Measurements from ENCODE around the gene NFAM1.
A peak's percentile ranks its signal among the peaks of the same experiment; 100 is the strongest.

NFAM1 gene

GRCh38 chr22:42346722-42347121, 85.5 kb downstream of the NFAM1 start:
- DNase-seq (ENCODE audit: low read depth) = no peak
- no peak for TF ChIP-seq CTCF (IDR thresholded peaks at IDR 0.05; ENCODE audit: low read depth, low read length, missing control alignments)
- in situ Hi-C loops (cut with HindIII; ENCODE audit: low sequenced_read_pairs) = no loop called here
- H3K4me3 ChIP-seq (ENCODE audit: low read depth, low read length) = no peak overlapping the region

- in situ Hi-C loops (cut with HindIII; ENCODE audit: low sequenced_read_pairs) = no loop called here
- no peak for TF ChIP-seq CTCF (IDR thresholded peaks at IDR 0.05; ENCODE audit: low read depth, low read length, missing control alignments)
- no peak overlapping the region for H3K4me3 ChIP-seq (ENCODE audit: low read depth, low read length)
- no peak for DNase-seq (ENCODE audit: low read depth)
Observed at GRCh38 chr22:42345458-42345857, 86.7 kb downstream of the NFAM1 start.

DNA sequence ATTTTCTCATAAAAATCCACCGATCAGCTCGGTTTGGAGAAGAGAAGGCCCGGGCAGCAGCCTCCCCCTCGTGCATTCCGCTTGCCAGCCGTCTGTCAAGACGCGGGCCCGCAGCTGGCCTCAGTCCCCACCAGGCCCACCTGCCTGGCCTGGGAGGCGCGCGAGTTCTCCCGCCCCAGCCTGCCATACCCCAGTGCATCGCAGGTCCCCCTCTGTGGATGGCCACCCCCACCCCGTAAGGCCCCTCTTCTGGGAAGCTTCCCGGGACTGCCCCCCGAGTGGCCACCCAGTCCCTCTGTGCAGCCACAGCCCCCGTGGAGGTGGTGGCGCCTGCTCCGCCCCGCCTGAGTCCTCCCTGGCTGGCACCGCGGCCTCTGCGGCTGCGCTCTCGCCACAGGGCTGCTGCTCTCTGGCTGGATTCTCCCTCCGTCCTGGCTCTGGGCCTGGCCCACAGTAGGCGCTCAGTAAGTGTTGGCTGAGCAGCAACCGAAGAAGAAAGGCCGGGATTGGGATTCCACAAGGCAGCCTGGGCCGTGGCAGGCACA, 87.8 kb downstream of the NFAM1 start:
- DNase-seq (ENCODE audit: low read depth) = peak; percentile 57
- in situ Hi-C loops (cut with HindIII; ENCODE audit: low sequenced_read_pairs) = no loop called here
- peak overlapping the region; percentile 4 for H3K4me3 ChIP-seq (ENCODE audit: low read depth, low read length)
- TF ChIP-seq CTCF (IDR thresholded peaks at IDR 0.05; ENCODE audit: low read depth, low read length, missing control alignments) = no peak

GRCh38 chr22:42343531-42344081, 88.6 kb downstream of the NFAM1 start:
- no peak overlapping the region for H3K4me3 ChIP-seq (ENCODE audit: low read depth, low read length)

DNA sequence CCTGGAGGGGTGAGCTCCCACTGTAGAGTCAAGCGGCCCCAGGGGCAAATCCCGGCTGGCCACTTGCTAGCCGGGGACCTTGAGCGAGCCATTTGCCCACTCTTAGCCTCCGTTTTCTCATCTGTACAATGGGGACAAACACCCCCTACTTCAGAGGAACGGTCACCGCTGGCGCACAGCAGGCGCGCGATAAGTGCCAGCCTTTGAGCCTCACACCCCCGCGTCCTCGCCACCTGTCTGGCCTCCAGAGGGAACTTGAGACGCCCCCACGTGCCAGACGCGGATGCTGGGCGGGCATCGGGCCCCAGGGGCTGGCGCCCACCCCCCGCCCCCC, 89.1 kb downstream of the NFAM1 start:
- TF ChIP-seq CTCF (IDR thresholded peaks at IDR 0.05; ENCODE audit: low read depth, low read length, missing control alignments) = no peak
- no peak for DNase-seq (ENCODE audit: low read depth)
- peak overlapping the region; percentile 10 for H3K4me3 ChIP-seq (ENCODE audit: low read depth, low read length)
- in situ Hi-C loops (cut with HindIII; ENCODE audit: low sequenced_read_pairs) = no loop called here

More at GRCh38 chr22:42343531-42344081, 88.6 kb downstream of the NFAM1 start:
- TF ChIP-seq CTCF (IDR thresholded peaks at IDR 0.05; ENCODE audit: low read depth, low read length, missing control alignments) = no peak
- DNase-seq (ENCODE audit: low read depth) = no peak
- in situ Hi-C loops (cut with HindIII; ENCODE audit: low sequenced_read_pairs) = no loop called here

- DNase-seq (ENCODE audit: low read depth) = no peak
- TF ChIP-seq CTCF (IDR thresholded peaks at IDR 0.05; ENCODE audit: low read depth, low read length, missing control alignments) = no peak
- H3K4me3 ChIP-seq (ENCODE audit: low read depth, low read length) = peak overlapping the region; percentile 10
- in situ Hi-C loops (cut with HindIII; ENCODE audit: low sequenced_read_pairs) = no loop called here
Observed at GRCh38 chr22:42342426-42343120, 89.6 kb downstream of the NFAM1 start.

Data from astrocyte of the cerebellum (primary cell).